Effector memory CD4-positive, alpha-beta T cell (primary cell): ENCODE data around the gene ZNF219.
A peak's percentile ranks its signal among the peaks of the same experiment; 100 is the strongest.

ENCODE experiments used
- DNase-seq, 3 donors: peaks; one replicate each; pipeline ENCODE4 v3.0.0-alpha.2; 2020
- H3K27ac ChIP-seq: 2 replicates; pipeline ENCODE4 v1.7.0; 2013; ENCODE audit warnings: mild to moderate bottlenecking, low read length, moderate library complexity; ENCODE audit not compliant: insufficient read depth, poor library complexity, severe bottlenecking
- H3K27me3 ChIP-seq: replicated peaks from 2 replicates; pipeline ENCODE4 v1.7.0; 2013; ENCODE audit warnings: mild to moderate bottlenecking, low read length; ENCODE audit not compliant: insufficient read depth, control insufficient read depth, poor library complexity, severe bottlenecking
- H3K36me3 ChIP-seq: 2 replicates; pipeline ENCODE4 v1.7.0; 2013; ENCODE audit warnings: mild to moderate bottlenecking, low read length, moderate library complexity; ENCODE audit not compliant: control insufficient read depth, insufficient read depth
- H3K4me1 ChIP-seq: 2 replicates; pipeline ENCODE4 v1.7.0; 2013; ENCODE audit warnings: low read length, mild to moderate bottlenecking; ENCODE audit not compliant: control insufficient read depth, insufficient read depth, poor library complexity, severe bottlenecking
- H3K4me3 ChIP-seq: 2 replicates; pipeline ENCODE4 v1.7.0; 2013; ENCODE audit warnings: low read length, low read depth, mild to moderate bottlenecking; ENCODE audit not compliant: insufficient read depth, poor library complexity, severe bottlenecking
- H3K9me3 ChIP-seq: 2 replicates; pipeline ENCODE4 v1.7.0; 2013; ENCODE audit warnings: mild to moderate bottlenecking, low read length, moderate library complexity; ENCODE audit not compliant: control insufficient read depth

ZNF219 gene

GRCh38 chr14:21088687-21089086, 9.8 kb downstream of the ZNF219 start:
- Histone ChIP-seq H3K4me3 (no peak overlapping the region), H3K9me3 (no peaks in the 10 kb centered on the region), H3K36me3 (no peaks in the 10 kb centered on the region), H3K27ac (peak overlapping the region; percentile 89), H3K27me3 (no peaks in the 10 kb centered on the region), H3K4me1 (peaks cover 12% of the 10 kb centered on the region)
- no peak for DNase-seq

- H3K27ac ChIP-seq = peak overlapping the region; percentile 89
- H3K9me3 ChIP-seq = no peaks in the 10 kb centered on the region
- no peaks in the 10 kb centered on the region for H3K36me3 ChIP-seq
- no peak overlapping the region for H3K4me3 ChIP-seq
- DNase-seq = peak; percentile 79 to 85 (median 81)
- no peaks in the 10 kb centered on the region for H3K27me3 ChIP-seq
- H3K4me1 ChIP-seq = peaks cover 12% of the 10 kb centered on the region
These were observed 11.0 kb downstream of the ZNF219 start for GRCh38 chr14:21087294-21088091.

GRCh38 chr14:21086908-21087293, 11.6 kb downstream of the ZNF219 start:
- Histone ChIP-seq H3K36me3 (no peaks in the 10 kb centered on the region), H3K4me3 (no peak overlapping the region), H3K9me3 (no peaks in the 10 kb centered on the region), H3K27me3 (no peaks in the 10 kb centered on the region), H3K4me1 (peaks cover 12% of the 10 kb centered on the region), H3K27ac (peak overlapping the region; percentile 86)
- DNase-seq = no peak

- no peak overlapping the region for H3K27ac ChIP-seq
- H3K36me3 ChIP-seq = no peaks in the 10 kb centered on the region
- no peaks in the 10 kb centered on the region for H3K27me3 ChIP-seq
- no peaks in the 10 kb centered on the region for H3K9me3 ChIP-seq
- H3K4me3 ChIP-seq = no peak overlapping the region
- H3K4me1 ChIP-seq = peaks cover 12% of the 10 kb centered on the region
- no peak for DNase-seq
These were observed 13.2 kb downstream of the ZNF219 start for GRCh38 chr14:21084998-21085853.

GRCh38 chr14:21084396-21084795, 14.1 kb downstream of the ZNF219 start:
- Histone ChIP-seq H3K27ac (no peak overlapping the region), H3K9me3 (no peaks in the 10 kb centered on the region), H3K36me3 (no peaks in the 10 kb centered on the region), H3K4me1 (peaks cover 12% of the 10 kb centered on the region), H3K4me3 (no peak overlapping the region), H3K27me3 (no peaks in the 10 kb centered on the region)
- no peak for DNase-seq

- no peaks in the 10 kb centered on the region for H3K36me3 ChIP-seq
- H3K9me3 ChIP-seq = no peaks in the 10 kb centered on the region
- H3K27me3 ChIP-seq = no peaks in the 10 kb centered on the region
- DNase-seq = no peak
- no peak overlapping the region for H3K27ac ChIP-seq
- H3K4me1 ChIP-seq = peaks cover 12% of the 10 kb centered on the region
- no peak overlapping the region for H3K4me3 ChIP-seq
These were observed 14.7 kb downstream of the ZNF219 start for GRCh38 chr14:21083565-21084325.

GRCh38 chr14:21081521-21082142, 16.8 kb downstream of the ZNF219 start:
- Histone ChIP-seq H3K4me3 (no peak overlapping the region), H3K9me3 (no peaks in the 10 kb centered on the region), H3K27me3 (no peaks in the 10 kb centered on the region), H3K27ac (no peak overlapping the region), H3K4me1 (no peaks in the 10 kb centered on the region), H3K36me3 (no peaks in the 10 kb centered on the region)
- no peak for DNase-seq

GRCh38 chr14:21078726-21079125, 19.7 kb downstream of the ZNF219 start:
- DNase-seq = no peak
- no peak overlapping the region for H3K4me3 ChIP-seq
- no peaks in the 10 kb centered on the region for H3K27me3 ChIP-seq
- H3K4me1 ChIP-seq = no peaks in the 10 kb centered on the region
- H3K36me3 ChIP-seq = no peaks in the 10 kb centered on the region
- no peaks in the 10 kb centered on the region for H3K9me3 ChIP-seq
- H3K27ac ChIP-seq = no peak overlapping the region

- Histone ChIP-seq H3K27me3 (no peaks in the 10 kb centered on the region), H3K9me3 (no peaks in the 10 kb centered on the region), H3K27ac (no peak overlapping the region), H3K4me3 (no peak overlapping the region), H3K4me1 (no peaks in the 10 kb centered on the region), H3K36me3 (no peaks in the 10 kb centered on the region)
- DNase-seq = no peak
These were observed 20.2 kb downstream of the ZNF219 start for GRCh38 chr14:21078287-21078686.
